NCI-H1048 (cell line): Measurements from ENCODE around the gene DAPK3.
A peak's percentile ranks its signal among the peaks of the same experiment; 100 is the strongest.
"Not testable (repeated sequence)": the region's sequence is repeated elsewhere in the genome, so short reads cannot be mapped to it uniquely, and the experiment has no call there.

Experiments used
- DNase-seq: peaks from one replicate; lab custom pipeline; 2025; lab: John Stamatoyannopoulos, UW

Gene DAPK3

GRCh38 chr19:3978145-3978544 lies 7.2 kb upstream of the DAPK3 start:
- DNase-seq: no peak

- DNase-seq: no peak
Measured at GRCh38 chr19:3977242-3978143, 6.6 kb upstream of the DAPK3 start.

- no peak for DNase-seq
Measured at GRCh38 chr19:3976495-3977241, 5.8 kb upstream of the DAPK3 start.

GRCh38 chr19:3975637-3976087 lies 4.8 kb upstream of the DAPK3 start:
- DNase-seq: no peak

- no peak for DNase-seq
Measured at GRCh38 chr19:3975144-3975543, 4.2 kb upstream of the DAPK3 start.

GRCh38 chr19:3970313-3970807 lies 539 bp downstream of the DAPK3 start:
- DNase-seq: no peak

- DNase-seq: no peak
Measured at GRCh38 chr19:3969435-3970312, 1.2 kb downstream of the DAPK3 start.

- DNase-seq: peak; percentile 56
Measured at GRCh38 chr19:3968556-3969434, 2.1 kb downstream of the DAPK3 start.

GRCh38 chr19:3967983-3968382 lies 2.9 kb downstream of the DAPK3 start:
- not testable (repeated sequence) for DNase-seq

- no peak for DNase-seq
Measured at GRCh38 chr19:3966051-3967017, 4.6 kb downstream of the DAPK3 start.

GRCh38 chr19:3964256-3965194 lies 6.4 kb downstream of the DAPK3 start:
- DNase-seq: no peak

- no peak for DNase-seq
Measured at GRCh38 chr19:3963458-3964255, 7.2 kb downstream of the DAPK3 start.

- DNase-seq: no peak
Measured at GRCh38 chr19:3961007-3961406, 9.9 kb downstream of the DAPK3 start.

- no peak for DNase-seq
Measured at GRCh38 chr19:3959766-3960131, 11.2 kb downstream of the DAPK3 start.

- no peak for DNase-seq
Measured at GRCh38 chr19:3958836-3959765, 11.8 kb downstream of the DAPK3 start.

- no peak for DNase-seq
Measured at GRCh38 chr19:3955688-3956087, 15.2 kb downstream of the DAPK3 start.

GRCh38 chr19:3955276-3955675 lies 15.6 kb downstream of the DAPK3 start:
- not testable (repeated sequence) for DNase-seq
